ENCODE results near the gene MDM2. TPM values are rescaled to one million over a fixed set of nuclear protein-coding genes. Genes with fewer than 3 reads are reported as not detected.

The MDM2 gene
- total and polyA plus RNA-seq, 3 donors from 2014 or later, result 28.8 to 56.1 (median 40.6) TPM

DNA sequence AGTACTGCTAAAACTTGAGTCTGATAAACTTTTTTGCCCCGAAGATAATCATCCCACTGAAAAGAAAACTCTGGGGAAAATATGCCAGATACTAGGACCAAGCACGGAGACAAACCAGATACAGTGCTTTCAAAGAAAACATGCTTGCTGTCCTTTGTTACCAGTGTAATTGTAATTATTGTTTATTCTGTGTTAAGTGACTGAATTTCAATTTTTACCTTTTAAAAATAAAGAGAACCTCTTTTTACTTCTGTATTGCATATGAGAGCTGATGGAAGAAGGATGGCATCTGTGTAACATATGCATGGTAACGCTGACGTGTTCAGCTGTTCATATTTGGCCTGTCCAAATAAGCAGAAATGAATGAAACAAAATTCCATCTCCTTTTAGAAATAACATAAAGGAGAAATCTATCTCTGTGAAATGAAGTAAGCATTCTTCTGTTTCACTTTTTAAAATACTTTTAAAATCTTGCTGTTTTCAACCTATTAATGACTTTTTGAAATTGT is 39.5 kb upstream of the MDM2 start:
- Histone ChIP-seq H3K4me1 (no peaks in the 10 kb centered on the region), H3K27ac (no peak overlapping the region), H3K9me3 (no peaks in the 10 kb centered on the region), H3K4me3 (no peak overlapping the region), H3K27me3 (no peaks in the 10 kb centered on the region), H3K36me3 (ENCODE audit: low read depth, missing control alignments) (no peaks in the 10 kb centered on the region)
- WGBS, 2 donors, result 88 to 92% methylated on average over 4 of the region's 4 CpGs
- DNase-seq, result no peak
- TF ChIP-seq POLR2A (IDR thresholded peaks at IDR 0.05), result no peak
- TF ChIP-seq, protein P1, sequence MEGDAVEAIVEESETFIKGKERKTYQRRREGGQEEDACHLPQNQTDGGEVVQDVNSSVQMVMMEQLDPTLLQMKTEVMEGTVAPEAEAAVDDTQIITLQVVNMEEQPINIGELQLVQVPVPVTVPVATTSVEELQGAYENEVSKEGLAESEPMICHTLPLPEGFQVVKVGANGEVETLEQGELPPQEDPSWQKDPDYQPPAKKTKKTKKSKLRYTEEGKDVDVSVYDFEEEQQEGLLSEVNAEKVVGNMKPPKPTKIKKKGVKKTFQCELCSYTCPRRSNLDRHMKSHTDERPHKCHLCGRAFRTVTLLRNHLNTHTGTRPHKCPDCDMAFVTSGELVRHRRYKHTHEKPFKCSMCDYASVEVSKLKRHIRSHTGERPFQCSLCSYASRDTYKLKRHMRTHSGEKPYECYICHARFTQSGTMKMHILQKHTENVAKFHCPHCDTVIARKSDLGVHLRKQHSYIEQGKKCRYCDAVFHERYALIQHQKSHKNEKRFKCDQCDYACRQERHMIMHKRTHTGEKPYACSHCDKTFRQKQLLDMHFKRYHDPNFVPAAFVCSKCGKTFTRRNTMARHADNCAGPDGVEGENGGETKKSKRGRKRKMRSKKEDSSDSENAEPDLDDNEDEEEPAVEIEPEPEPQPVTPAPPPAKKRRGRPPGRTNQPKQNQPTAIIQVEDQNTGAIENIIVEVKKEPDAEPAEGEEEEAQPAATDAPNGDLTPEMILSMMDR (IDR thresholded peaks at IDR 0.05), result no peak
- intact Hi-C loops (cut with DNase I; ENCODE audit: low total_unique reads), result no loop called here

DNA sequence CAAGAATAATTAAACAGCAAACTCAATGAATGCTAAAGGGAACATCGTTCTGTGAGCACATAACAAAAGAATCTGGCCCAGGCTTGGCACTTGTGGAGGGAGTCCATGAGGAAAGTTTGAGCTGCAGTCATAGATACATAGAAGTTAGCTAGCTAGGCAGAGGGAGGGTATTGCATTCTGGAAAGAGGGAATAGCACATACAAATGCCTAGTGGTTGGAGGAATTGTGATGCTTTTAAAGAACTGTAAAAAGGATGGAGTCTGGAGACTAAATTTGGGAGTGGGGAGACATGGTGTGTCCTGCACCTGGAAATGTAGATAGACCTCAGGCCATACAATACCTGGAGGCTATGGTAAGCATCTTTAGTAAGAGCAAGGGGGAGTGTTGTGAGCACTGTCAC is 38.0 kb upstream of the MDM2 start:
- no peaks in the 10 kb centered on the region for H3K27me3 ChIP-seq
- H3K27ac ChIP-seq, result no peak overlapping the region
- intact Hi-C loops (cut with DNase I; ENCODE audit: low total_unique reads), result no loop called here
- H3K4me3 ChIP-seq, result no peak overlapping the region
- 83 to 85% methylated on average over 1 of the region's 1 CpG for WGBS, 2 donors
- H3K4me1 ChIP-seq, result no peaks in the 10 kb centered on the region
- DNase-seq, result no peak
- no peaks in the 10 kb centered on the region for H3K9me3 ChIP-seq
- no peak for TF ChIP-seq POLR2A (IDR thresholded peaks at IDR 0.05)
- TF ChIP-seq, protein P1 (IDR thresholded peaks at IDR 0.05), result no peak
- no peaks in the 10 kb centered on the region for H3K36me3 ChIP-seq (ENCODE audit: low read depth, missing control alignments)

DNA sequence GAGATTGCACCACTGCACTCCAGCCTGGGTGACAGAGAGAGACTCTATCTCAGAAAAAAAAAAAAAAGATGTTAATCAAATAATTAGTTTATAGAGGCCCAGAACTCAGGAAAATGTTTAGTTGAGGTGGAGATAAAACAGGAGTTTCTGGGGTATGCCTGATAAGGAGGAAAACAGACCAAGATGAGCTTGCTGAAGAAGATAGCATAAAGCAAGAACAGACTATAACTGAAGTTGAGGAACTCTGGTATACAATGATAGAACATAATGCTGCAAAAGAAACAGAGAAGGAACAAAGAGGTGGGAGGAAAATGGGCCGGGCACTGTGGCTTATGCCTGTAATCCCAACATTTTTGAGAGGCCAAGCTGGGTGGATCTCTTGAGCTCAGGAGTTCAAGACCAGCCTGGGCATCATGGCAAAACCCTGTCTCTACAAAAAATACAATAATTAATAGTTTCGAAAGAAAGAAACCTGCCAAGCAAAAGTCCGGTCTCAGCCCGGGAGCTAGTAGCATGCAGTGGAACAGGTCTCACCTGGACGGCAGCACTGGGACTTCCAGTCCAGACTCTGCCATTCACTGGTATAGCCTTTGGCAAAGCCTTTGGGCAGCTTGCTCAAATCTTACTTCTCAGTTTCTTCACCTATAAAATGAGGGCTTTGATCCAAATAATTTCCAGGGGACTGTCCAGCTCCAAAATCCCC is 36.6 kb upstream of the MDM2 start:
- no peaks in the 10 kb centered on the region for H3K36me3 ChIP-seq (ENCODE audit: low read depth, missing control alignments)
- no peak overlapping the region for H3K27ac ChIP-seq
- no peaks in the 10 kb centered on the region for H3K27me3 ChIP-seq
- no peak for DNase-seq
- no peak overlapping the region for H3K4me3 ChIP-seq
- TF ChIP-seq, protein P1 (IDR thresholded peaks at IDR 0.05), result no peak
- no peak for TF ChIP-seq POLR2A (IDR thresholded peaks at IDR 0.05)
- intact Hi-C loops (cut with DNase I; ENCODE audit: low total_unique reads), result no loop called here
- H3K4me1 ChIP-seq, result no peaks in the 10 kb centered on the region
- WGBS, 2 donors, result 86 to 87% methylated on average over 5 of the region's 5 CpGs
- H3K9me3 ChIP-seq, result no peaks in the 10 kb centered on the region

DNA sequence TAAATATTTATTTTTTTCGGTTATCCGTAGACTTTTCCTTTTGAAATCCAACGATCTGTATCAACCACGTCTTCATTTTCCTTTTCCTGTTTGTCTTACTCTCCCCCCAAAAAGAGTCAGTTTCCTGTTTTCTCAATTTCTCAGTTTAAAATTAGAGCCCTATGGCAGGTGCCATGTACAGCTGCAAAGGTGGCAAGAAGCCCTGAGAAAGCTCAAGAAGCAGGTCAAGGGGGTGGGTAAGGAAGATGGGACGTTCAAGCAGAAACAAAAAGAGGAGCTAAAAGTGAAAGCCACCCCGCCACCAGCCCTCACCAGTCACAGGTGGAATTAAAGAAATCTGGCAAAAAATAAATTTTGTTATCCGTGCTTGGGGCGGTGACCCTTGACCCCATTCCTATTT is 35.3 kb upstream of the MDM2 start:
- intact Hi-C loops (cut with DNase I; ENCODE audit: low total_unique reads), result no loop called here
- H3K36me3 ChIP-seq (ENCODE audit: low read depth, missing control alignments), result no peaks in the 10 kb centered on the region
- no peak for DNase-seq
- H3K27me3 ChIP-seq, result no peaks in the 10 kb centered on the region
- no peak overlapping the region for H3K4me3 ChIP-seq
- 84 to 89% methylated on average over 8 of the region's 8 CpGs for WGBS, 2 donors
- TF ChIP-seq POLR2A (IDR thresholded peaks at IDR 0.05), result no peak
- TF ChIP-seq, protein P1 (IDR thresholded peaks at IDR 0.05), result no peak
- H3K4me1 ChIP-seq, result no peaks in the 10 kb centered on the region
- no peaks in the 10 kb centered on the region for H3K9me3 ChIP-seq
- H3K27ac ChIP-seq, result no peak overlapping the region

DNA sequence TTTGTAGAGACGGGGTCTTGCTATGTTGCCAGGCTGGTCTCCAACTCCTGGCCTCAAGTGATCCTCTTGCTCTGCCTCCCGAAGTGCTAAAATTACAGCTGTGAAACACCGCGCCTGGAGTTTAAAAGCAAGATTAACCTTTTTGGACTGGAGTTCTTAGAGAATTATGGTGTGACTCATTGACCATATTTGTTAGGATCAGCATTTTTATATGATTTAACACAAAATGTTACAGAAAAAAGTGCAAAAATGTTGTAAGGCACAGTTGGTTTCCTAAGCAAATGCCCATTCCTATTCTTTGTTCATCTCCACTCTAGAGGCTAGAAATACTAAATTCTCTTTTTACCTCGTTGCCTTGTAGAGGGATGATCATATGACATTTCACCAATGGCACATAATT is 34.4 kb upstream of the MDM2 start:
- WGBS, 2 donors, result 86 to 94% methylated on average over 5 of the region's 5 CpGs
- DNase-seq, result no peak
- Histone ChIP-seq H3K4me1 (no peaks in the 10 kb centered on the region), H3K36me3 (ENCODE audit: low read depth, missing control alignments) (no peaks in the 10 kb centered on the region), H3K9me3 (no peaks in the 10 kb centered on the region), H3K27ac (no peak overlapping the region), H3K27me3 (no peaks in the 10 kb centered on the region), H3K4me3 (no peak overlapping the region)
- intact Hi-C loops (cut with DNase I; ENCODE audit: low total_unique reads), result no loop called here
- TF ChIP-seq, protein P1 (IDR thresholded peaks at IDR 0.05), result no peak
- no peak for TF ChIP-seq POLR2A (IDR thresholded peaks at IDR 0.05)
